Transverse colon (tissue), 4 donors: ENCODE results near the gene PDZD2.

ENCODE experiments used
- POLR2A ChIP-seq: fragments of 450-650 bp; IDR thresholded peaks from one replicate; pipeline ENCODE4 v1.6.1; 2016; ENCODE audit warnings: antibody characterized with exemption, mild to moderate bottlenecking, moderate library complexity
- POLR2AphosphoS5 ChIP-seq, 3 donors: sonication (generic); formaldehyde crosslinking; IDR thresholded peaks; one replicate each; pipeline ENCODE4 v1.6.1; 2016; ENCODE audit warnings: antibody characterized with exemption in 3 of 3
- TF ChIP-seq, protein P1 (sequence below), 5 experiments: fragments of 200-600 bp in 3 of 5; fragments of 450-650 bp in 2 of 5; sonication (generic) in 3 of 5; IDR thresholded peaks; 1 replicate in 2 of 5; 2 replicates in 3 of 5; pipeline ENCODE4 v1.5.1; 2016 to 2017; ENCODE audit warnings: antibody characterized with exemption in 5 of 5, inconsistent platforms in 3 of 5, mild to moderate bottlenecking in 2 of 5, moderate library complexity in 1 of 5

- TF ChIP-seq, protein P1, sequence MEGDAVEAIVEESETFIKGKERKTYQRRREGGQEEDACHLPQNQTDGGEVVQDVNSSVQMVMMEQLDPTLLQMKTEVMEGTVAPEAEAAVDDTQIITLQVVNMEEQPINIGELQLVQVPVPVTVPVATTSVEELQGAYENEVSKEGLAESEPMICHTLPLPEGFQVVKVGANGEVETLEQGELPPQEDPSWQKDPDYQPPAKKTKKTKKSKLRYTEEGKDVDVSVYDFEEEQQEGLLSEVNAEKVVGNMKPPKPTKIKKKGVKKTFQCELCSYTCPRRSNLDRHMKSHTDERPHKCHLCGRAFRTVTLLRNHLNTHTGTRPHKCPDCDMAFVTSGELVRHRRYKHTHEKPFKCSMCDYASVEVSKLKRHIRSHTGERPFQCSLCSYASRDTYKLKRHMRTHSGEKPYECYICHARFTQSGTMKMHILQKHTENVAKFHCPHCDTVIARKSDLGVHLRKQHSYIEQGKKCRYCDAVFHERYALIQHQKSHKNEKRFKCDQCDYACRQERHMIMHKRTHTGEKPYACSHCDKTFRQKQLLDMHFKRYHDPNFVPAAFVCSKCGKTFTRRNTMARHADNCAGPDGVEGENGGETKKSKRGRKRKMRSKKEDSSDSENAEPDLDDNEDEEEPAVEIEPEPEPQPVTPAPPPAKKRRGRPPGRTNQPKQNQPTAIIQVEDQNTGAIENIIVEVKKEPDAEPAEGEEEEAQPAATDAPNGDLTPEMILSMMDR (IDR thresholded peaks at IDR 0.05) = no peak
- no peak for TF ChIP-seq POLR2A
- no peak for TF ChIP-seq POLR2AphosphoS5 (IDR thresholded peaks at IDR 0.05)
Measured at GRCh38 chr5:31725996-31726395, 87.1 kb downstream of the PDZD2 start.
